GM21786 (cell line): ENCODE measurements around the gene MICOS13.

ENCODE experiments used
- ATAC-seq: cut with Tn5 transposase; IDR thresholded peaks from one replicate; pipeline ENCODE4 v1.9.1; 2021; ENCODE audit not compliant: unreplicated experiment

The MICOS13 gene

GRCh38 chr19:5687360-5688198, 7.3 kb upstream of the MICOS13 start:
- no peak for ATAC-seq

- ATAC-seq: peak; percentile 53
Measured at GRCh38 chr19:5686647-5687359, 6.5 kb upstream of the MICOS13 start.

GRCh38 chr19:5686326-5686646, 6.0 kb upstream of the MICOS13 start:
- ATAC-seq: no peak

GRCh38 chr19:5684694-5685430, 4.5 kb upstream of the MICOS13 start:
- no peak for ATAC-seq

GRCh38 chr19:5683177-5683886, 3.0 kb upstream of the MICOS13 start:
- ATAC-seq: no peak

GRCh38 chr19:5682107-5682482, 1.8 kb upstream of the MICOS13 start:
- ATAC-seq: no peak

- no peak for ATAC-seq
Measured at GRCh38 chr19:5681391-5682106, 1.2 kb upstream of the MICOS13 start.

GRCh38 chr19:5680084-5680436, 256 bp downstream of the MICOS13 start:
- no peak for ATAC-seq

GRCh38 chr19:5679289-5680083, 830 bp downstream of the MICOS13 start:
- ATAC-seq: no peak

- no peak for ATAC-seq
Measured at GRCh38 chr19:5678071-5678718, 2.1 kb downstream of the MICOS13 start.

- no peak for ATAC-seq
Measured at GRCh38 chr19:5677580-5677979, 2.7 kb downstream of the MICOS13 start.

GRCh38 chr19:5677136-5677535, 3.2 kb downstream of the MICOS13 start:
- no peak for ATAC-seq

GRCh38 chr19:5676772-5677105, 3.6 kb downstream of the MICOS13 start:
- no peak for ATAC-seq

- ATAC-seq: no peak
Measured at GRCh38 chr19:5676105-5676771, 4.1 kb downstream of the MICOS13 start.

- no peak for ATAC-seq
Measured at GRCh38 chr19:5674714-5675113, 5.6 kb downstream of the MICOS13 start.

- ATAC-seq: no peak
Measured at GRCh38 chr19:5673752-5674151, 6.6 kb downstream of the MICOS13 start.

- ATAC-seq: no peak
Measured at GRCh38 chr19:5672708-5673459, 7.4 kb downstream of the MICOS13 start.

GRCh38 chr19:5671600-5671999, 8.7 kb downstream of the MICOS13 start:
- no peak for ATAC-seq
